COLO829 (cell line): ENCODE results near the gene ZNF141.
A peak's percentile ranks its signal among the peaks of the same experiment; 100 is the strongest.
"Not testable (repeated sequence)": the region's sequence is repeated elsewhere in the genome, so short reads cannot be mapped to it uniquely, and the experiment has no call there.

Experiments
- DNase-seq: peaks from one replicate; pipeline ENCODE4 v3.0.0; 2012; ENCODE audit warnings: low spot score

ZNF141 gene

DNA sequence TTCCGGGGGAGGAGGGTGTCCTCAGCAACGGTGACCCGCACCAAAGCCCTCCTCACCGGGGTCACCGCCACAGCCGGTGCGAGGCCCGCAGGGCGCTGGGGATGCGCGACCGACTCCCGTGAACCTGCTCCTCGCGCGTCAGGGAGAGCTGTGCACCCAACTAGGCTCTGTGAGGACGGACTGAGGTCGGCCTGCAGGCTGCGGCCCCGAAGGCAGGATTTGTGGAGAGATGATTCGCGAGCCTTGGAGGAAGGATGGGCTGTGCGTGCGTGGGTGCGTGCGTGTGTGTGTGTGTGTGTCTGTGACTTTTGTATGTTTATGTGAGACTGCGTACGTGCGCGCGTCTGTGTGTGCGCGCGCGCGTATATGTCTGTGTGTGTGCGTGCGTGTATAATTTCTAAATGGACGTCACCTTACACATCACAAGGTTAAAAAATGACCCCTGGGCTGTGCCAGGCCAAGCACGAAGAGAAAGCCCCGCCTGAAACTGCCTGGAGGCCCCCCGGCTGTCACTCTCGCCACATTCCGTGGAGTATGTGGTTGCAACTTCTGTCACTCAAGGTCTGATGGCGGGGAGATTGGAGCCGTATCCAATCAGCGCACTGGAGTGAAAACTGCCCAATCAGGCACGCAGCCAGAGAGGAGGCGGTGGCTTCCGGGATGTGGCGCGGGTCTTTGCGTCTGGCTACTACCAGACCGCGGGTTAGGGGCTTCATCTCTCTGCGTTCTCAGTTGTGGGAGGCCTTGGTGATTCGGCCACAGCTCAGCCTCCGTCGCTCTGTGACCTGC lies at the start of gene ZNF141:
ZNF141 (plus strand) TSS at position 672 of the 789 bp plus-strand sequence. CDS start 170 bp downstream, outside the sequence.
- DNase-seq: peak; percentile 26

DNA sequence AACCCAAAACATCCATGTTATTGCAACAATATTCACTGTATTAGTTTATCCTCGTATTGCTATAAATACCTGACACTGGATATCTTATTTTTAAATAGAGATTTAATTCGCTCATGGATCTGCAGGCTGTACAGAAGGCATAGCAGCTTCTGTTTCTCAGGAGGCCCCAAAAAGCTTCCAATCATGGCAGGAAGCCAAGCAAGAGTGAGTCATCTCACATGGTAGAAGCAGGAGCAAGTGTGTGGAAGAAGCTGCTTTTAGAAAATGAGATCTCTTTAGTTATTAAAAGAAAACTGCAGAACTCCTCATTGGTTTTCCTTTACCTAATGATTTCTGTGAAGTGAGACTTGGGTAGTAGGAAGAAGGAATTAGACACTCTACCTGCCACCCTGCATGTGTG lies 48.7 kb upstream of the ZNF141 start:
- DNase-seq: peak; percentile 0

DNA sequence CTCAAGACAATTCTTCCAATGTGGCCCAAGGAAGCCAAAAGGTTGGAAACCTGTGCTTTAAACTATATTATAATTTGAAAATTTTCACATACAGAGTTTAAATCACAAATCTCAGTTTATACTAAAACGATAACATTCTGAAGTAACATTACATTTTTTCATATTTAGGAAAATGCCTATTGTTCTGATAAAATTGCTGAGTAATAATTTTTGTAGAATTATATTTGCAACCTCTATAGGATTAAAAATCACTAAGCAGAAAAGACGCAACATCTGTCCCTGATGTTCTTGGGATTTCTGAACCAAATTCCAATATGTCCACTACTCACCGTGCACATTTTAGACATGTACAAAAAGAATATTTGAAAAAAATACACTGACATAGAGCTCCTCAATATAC lies 42.9 kb upstream of the ZNF141 start:
- no peak for DNase-seq

DNA sequence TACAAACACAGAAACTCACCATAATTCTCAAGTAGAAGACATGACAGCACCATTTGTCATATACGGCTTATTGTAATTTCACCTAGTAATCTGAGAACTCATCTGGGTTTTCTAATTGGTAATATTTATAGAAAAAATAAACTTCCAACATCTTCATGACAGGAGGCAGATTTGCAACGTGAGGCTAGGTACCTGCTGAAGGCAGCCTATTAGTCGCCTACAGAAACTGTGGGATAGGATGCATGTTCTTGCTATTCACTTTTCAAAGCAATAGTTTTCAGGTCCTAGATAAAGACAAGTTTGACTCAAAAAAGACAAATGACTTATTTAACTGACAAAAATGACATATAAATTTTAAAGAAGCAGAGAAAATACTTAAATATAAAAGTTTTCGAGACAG lies 35.2 kb upstream of the ZNF141 start:
- no peak for DNase-seq

DNA sequence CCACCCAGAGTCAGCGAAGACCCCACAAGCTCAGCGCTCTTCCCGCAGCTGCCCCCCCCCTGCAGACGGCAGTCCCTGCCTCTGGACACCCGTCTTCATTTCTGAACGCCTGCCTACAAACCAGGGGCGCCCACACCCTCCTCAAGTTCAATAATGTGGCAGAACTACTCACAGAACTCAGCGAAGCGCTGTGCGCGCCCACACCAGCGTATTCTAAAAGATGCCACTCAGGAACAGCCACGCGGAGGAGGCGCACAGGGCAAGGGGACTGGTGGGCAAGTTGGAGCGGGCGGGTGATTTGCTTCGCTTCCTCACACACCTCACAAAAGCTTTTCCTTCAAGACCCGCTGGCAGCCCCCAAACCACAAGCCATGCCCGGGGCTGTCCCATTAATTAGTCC lies 33.1 kb upstream of the ZNF141 start:
- not testable (repeated sequence) for DNase-seq

DNA sequence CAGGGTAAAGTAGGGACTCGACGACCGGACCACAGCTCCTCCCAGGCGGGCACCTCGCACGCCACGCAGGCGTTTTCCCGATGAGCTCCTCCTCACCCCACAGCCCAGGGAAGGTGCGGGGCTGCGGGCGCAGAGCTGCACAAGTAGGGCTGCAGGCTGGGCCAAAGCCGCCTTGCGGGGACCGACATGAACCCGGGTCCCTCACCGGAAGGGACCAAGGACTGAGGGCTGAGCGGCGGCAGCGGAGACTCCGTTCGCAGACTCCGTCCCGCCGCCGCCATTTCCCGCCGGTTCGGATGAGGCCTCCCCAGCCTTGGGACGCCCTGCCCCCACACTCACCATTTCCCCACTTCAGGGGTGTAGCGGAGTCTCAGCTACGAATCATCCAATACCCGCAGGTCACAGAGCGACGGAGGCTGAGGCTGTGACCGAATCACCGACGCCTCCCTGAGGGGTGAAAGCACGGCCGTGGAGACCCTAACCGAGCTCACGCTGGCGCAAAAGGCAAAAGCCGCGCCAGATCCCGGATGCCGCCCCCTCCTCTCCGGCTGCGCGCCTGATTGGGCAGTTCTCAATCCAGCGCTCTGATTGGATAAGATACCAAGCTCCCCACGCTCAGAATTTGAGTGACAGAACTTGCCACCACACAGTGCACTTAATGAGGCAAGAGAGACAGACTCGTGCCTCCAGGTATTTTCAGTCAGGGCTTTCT lies 32.5 kb upstream of the ZNF141 start, which contains the start of gene ZNF732:
ZNF732 (minus strand) TSS at position 506 of the 712 bp plus-strand sequence; CDS start at position 342, 164 bp downstream.
- no peak for DNase-seq

DNA sequence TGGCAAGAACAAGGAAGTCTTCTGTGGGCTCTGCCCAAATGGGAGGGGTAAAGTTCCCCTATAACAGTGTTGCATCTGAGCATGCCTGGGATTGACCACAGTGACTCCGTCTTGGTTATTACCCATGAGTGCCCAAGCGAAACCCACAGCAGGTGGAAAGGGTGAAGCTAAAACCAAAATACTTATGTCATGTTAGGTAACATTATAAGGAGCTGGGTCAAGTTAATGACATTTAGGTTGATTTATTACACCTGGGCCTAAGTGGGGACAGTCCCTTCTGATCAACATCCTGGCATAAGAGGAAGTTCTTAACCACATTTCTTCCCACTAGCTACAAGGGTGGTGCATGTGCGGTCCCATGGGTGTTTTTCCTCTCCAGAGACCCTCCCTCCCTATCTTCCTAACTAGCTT lies 31.1 kb upstream of the ZNF141 start:
- no peak for DNase-seq

DNA sequence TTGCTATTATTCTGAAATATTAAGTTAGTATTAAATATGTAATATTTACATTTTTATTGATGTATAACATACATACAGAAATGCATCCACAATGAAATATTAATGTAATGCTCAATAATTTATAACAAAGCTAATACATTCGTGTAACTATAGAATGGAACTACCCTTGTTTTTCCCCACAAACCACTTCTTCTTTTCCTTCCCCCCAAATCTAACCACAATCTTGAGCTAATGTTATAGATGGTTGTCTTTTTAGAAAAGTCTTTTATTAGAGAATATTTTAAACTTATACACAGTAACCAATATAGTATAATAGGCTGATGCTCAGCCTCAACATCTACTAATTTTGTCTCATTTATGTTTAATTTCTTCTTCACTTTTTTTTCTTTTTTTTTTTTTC lies 27.8 kb upstream of the ZNF141 start:
- DNase-seq: no peak

DNA sequence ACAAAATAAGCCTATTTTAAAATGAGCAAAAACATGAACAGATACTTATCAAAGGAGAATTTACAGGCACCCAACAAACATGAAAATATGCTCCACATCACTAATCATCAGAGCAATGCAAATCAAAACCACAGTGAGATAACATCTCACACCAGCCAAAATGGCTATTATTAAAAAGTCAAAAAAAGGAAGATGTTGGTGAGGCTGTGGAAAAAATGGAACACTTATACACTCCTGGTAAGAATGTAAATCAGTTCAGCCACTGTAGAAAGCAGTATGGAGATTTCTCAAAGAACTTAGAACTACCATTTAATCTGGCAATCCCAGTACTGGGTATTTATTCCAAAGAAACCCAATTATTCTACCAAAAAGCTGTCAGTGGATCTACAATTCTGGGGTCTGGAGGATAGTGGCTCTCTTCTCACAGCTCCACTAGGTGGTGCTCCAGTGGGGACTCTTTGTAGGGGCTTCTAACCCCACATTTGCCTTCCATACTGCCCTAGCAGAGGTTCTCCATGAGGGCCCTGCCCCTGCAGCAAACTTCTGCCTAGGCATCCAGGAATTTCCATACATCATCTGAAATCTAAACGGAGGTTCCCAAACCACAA lies 23.2 kb upstream of the ZNF141 start:
- DNase-seq: no peak

DNA sequence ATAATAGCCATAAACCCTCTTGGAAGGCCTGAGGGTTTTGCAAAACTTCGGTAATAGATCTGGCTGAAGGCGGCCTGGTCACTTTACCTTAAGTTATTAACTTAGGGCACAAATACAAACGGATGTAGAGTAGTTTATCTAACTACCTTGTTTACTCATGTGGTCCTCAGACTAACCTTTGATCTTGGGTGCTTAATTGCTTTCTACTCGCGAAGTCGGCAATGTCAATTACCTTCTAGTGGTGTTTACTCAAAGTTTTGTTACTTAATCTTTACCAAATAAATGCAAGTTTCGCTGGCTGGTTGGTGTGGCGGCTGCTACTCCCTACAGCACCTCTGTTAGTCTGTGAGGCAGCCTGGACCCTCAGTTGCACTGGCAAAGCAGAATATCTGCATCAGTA lies 8.9 kb upstream of the ZNF141 start:
- no peak for DNase-seq

DNA sequence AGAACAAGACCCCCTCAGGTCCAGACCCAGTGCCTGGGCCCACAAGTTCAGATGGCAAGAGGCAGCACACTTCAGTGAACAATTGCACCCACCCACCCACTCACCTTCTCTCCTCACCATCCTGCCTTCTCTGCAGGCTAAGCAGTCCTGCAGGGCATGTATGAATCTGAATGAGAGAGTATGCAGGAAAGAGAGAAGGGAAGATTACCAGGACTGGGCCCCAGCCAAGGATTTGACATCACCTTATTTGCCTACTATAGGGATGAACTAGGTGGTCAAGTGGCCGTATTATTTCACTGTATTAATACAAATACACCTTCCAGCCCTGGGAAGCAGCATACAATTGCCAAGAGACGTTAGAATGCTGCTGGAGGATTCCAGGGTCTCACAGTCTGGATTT lies 2.1 kb upstream of the ZNF141 start:
- no peak for DNase-seq

DNA sequence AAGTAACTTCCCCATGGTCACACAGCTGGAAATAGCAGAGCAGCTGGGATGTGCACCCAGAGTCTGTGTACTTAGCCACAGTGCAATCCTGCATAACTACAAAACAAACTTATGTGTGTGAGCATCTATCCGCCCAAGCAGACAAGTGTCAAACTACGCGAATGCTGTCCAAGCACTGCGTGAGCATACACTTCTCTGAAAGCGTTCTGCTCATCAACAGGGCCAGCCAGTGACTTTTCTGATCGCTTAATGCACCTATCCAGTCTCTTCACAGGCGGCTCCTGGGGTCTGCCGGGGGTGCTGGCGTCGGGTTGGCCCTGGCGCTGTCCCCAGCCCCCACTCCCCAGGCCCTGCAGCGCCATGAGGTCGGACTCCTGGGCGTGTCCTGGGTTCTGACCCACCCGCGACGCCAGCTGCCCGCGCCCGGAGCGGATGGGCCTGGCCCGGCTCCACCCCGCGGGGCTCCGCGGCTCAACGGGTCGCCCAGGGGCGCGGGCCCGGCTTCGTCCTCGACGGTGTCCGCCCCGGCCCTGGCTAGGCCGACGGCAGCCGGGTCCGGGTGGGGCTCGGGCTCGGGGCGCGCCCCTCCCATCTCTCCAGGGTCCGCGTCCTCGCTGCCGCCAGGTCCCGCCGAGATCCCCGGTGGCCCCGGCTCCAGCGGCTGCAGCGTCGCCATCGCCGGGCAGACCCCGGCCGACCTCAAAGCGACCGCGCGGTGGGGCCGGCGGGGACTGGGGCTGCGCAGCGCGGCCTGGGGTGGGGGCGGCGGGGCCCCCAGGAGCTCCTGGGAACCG lies 1.3 kb upstream of the ZNF141 start:
- no peak for DNase-seq

DNA sequence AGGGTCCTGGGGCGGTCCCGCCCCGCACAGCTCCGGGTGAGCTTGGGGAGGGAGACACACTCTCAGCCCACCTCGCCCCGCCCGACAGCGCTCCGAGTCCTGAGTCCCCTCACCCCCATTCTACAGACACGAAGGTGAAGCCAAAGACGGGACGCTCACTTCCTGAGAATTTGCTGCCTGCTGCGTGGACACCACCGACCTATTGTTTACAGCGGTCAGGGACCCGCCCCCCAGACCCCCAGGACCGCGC lies 796 bp upstream of the ZNF141 start:
- DNase-seq: no peak

DNA sequence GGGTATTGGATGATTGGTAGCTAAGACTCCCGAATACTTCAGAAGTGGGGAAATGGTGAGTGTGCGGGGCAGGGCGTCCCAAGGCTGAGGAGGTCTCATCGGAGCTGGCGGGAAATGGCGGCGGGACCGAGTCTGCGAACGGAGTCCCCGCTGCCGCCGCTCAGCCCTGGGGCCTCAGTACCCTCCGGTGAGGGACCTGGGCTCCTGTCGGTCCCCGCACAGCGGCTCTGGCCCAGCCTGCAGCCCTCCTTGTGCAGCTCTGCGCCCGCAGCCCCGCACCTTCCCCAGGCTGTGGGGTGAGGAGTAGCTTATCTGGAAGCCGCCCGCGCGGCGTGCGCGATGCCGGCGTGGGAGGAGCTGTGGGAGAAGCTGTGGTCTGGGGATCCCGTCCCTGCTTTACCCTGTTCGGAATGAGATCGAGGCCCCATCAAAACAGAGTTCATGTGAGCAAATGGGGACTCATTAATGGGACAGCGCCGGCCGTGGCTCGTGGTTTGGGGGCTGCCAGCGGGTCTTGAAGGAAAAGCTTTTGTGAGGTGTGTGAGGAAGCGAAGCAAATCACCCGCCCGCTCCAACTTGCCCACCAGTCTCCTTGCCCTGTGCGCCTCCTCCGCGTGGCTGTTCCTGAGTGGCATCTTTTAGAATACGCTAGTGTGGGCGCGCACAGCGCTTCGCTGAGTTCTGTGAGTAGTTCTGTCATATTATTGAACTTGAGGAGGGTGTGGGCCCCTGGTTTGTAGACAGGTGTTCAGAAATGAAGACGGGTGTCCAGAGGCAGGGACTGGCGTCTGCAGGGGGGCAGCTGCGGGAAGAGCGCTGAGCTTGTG lies 531 bp downstream of the ZNF141 start:
- no peak for DNase-seq

DNA sequence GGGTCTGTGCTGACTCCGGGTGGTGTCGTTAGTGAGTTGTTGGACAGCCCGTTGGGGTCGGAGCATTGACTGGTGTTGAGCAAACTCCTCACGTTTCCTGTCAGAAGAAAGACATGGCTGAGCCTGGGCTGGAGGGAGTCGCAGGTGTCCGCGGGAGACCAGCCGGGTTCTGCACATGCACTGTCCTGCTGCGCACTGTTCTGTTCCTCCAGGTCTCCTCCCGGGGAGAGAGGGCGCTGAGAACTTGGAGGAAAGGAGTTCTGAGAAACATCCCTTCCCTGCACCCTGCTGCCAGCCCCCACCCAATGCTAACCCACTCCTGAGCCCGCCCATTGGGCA lies 1.1 kb downstream of the ZNF141 start:
- DNase-seq: no peak

DNA sequence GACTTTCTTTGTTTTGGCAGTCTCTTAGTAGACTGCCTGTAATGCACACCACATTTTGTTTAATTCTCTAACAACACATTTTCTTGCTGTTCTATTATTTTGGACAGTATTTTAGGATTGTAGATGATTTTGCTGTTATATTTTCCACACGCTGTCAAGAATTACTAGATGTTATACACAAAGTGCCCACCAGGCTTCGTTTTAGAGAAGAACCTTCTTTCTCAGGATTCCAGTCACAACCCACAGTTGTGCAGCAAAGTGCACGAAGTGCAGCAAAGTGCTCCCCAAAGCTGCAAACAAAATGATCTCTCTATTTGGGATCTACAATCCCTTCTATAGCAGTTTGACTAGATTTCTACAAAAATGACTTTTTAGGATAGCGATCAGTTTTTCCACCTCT lies 2.4 kb downstream of the ZNF141 start:
- no peak for DNase-seq

DNA sequence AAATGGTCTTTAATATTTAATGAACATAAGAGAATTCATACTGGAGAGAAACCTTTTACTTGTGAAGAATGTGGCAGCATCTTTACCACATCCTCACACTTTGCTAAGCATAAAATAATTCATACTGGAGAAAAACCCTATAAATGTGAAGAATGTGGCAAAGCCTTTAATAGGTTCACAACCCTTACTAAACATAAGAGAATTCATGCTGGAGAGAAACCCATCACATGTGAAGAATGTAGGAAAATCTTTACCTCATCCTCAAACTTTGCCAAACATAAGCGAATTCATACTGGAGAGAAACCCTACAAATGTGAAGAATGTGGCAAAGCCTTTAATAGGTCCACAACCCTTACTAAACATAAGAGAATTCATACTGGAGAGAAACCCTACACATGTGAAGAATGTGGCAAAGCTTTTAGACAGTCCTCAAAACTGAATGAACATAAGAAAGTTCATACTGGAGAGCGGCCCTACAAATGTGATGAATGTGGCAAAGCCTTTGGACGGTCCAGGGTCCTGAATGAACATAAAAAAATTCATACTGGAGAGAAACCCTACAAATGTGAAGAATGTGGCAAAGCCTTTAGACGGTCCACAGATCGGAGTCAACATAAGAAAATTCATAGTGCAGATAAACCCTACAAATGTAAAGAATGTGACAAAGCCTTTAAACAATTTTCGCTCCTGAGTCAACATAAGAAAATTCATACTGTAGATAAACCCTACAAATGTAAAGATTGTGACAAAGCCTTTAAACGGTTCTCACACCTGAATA lies 35.6 kb downstream of the ZNF141 start:
- DNase-seq: no peak

DNA sequence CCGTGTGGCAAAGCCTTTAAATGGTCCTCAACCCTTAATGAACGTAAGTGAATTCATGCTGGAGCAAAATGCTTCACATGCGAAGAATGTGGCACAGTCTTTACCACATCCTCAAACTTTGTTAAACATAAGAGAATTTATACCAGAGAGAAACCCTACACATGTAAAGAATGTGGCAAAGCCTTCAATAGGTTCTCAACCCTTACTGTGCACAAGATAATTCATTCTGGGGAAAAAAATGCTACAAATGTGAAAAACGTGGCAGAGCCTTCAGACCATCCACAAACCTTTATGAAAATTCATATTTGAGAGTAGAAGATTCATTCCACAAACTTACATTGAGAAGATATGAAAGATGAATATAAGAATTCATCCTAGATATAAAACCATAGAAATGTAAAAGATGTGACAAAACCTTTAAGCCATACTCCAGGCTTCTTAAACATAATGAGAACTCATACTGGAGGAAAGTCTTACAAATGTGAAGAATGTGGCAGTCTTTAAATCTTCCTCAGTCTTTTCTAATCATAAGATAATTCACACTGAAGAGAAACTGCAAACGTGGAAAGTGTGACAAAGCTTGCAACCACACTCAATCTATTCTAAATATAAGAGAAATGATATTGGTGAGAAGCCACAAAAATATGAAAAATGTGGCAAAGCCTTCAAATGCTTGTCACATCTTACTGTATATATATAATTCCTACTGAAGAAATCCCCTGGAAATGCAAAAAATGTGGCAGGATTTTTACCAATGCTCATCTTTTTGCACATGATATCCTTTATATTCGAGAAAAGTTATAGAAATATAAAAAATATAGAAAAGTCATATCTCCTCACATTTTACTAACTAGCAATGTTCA lies 36.9 kb downstream of the ZNF141 start:
- no peak for DNase-seq

DNA sequence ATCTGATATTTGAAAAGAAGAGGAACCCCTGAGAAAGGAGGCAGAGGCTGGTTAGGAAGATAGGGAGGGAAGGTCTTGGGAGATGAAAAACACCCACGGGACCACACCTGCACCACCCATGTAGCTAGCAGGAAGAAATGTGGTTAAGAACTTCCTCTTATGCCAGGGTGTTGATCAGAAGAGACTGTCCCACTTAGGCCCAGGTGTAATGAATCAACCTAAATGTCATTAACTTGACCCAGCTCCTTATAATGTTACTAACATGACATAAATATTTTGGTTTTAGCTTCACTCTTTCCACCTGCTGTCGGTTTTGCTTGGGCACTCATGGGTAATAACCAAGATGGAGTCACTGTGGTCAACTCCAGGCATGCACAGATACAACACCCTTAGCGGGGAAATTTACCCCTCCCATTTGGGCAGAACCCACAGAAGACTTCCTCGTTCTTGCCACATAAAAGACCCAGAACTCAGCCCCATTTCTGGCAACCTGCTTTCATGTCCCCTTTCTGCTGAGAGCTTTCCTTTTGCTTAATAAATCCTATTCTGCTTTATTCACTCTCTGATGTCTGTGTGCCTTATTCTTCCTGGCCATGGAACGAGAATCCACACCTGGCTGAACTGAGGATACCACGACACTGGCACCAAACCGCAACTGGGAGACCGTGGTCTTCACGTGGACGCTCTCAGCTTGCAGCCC lies 46.8 kb downstream of the ZNF141 start:
- DNase-seq: no peak
